HEK293 (cell line): ENCODE data around the gene NAAA.

Source experiments
- CTCF ChIA-PET: fragments of 350-600 bp; formaldehyde crosslinking; extraction: SDS; loops from one replicate; lab custom pipeline; 2021; ENCODE audit warnings: antibody characterized with exemption; lab: Yijun Ruan, JAX
- POLR2A ChIA-PET: fragments of 300-600 bp; formaldehyde crosslinking; extraction: SDS; loops from one replicate; lab custom pipeline; 2020; ENCODE audit warnings: antibody characterized with exemption, inconsistent platforms; lab: Yijun Ruan, JAX
- H3K27ac ChIP-seq: fragments of 200-500 bp; sonication (Bioruptor generic); 2 replicates; pipeline ENCODE4 v1.5.1; 2014; ENCODE audit warnings: low read depth, low read length, control low read depth, inconsistent platforms; ENCODE audit errors: extremely low read depth
- H3K36me3 ChIP-seq, 2 experiments: fragments of 200-500 bp in 1 of 2; sonication (Bioruptor generic) in 1 of 2; 1 replicate in 1 of 2; 2 replicates in 1 of 2; pipeline ENCODE4 v1.5.1; 2014 to 2017; ENCODE audit warnings: inconsistent platforms in 2 of 2, low read length in 2 of 2; ENCODE audit not compliant: control insufficient read depth in 2 of 2, insufficient read depth in 1 of 2
- H3K4me1 ChIP-seq: fragments of 200-500 bp; sonication (Bioruptor generic); 2 replicates; pipeline ENCODE4 v1.5.1; 2014; ENCODE audit warnings: mild to moderate bottlenecking, low read length, inconsistent platforms; ENCODE audit not compliant: control insufficient read depth, insufficient read depth
- H3K4me3 ChIP-seq: 2 replicates; pipeline ENCODE4 v1.5.1; 2011; ENCODE audit warnings: low read depth, mild to moderate bottlenecking, control low read depth, low read length, moderate library complexity
- H3K9me3 ChIP-seq: fragments of 200-500 bp; sonication (Bioruptor generic); 2 replicates; pipeline ENCODE4 v1.5.1; 2014; ENCODE audit warnings: low read depth, low read length, inconsistent platforms; ENCODE audit not compliant: control insufficient read depth, insufficient read depth
- BCL11A ChIP-seq: fragments of 450-650 bp; formaldehyde crosslinking; IDR thresholded peaks from 2 replicates; pipeline ENCODE4 v1.5.1; 2016; ENCODE audit warnings: low read depth, missing biosample characterization, missing genetic modification characterization
- GLIS2 ChIP-seq: fragments of 450-650 bp; formaldehyde crosslinking; IDR thresholded peaks from 2 replicates; pipeline ENCODE4 v1.5.1; 2016; ENCODE audit warnings: missing biosample characterization, missing genetic modification characterization
- KLF9 ChIP-seq: fragments of 450-650 bp; formaldehyde crosslinking; IDR thresholded peaks from 2 replicates; pipeline ENCODE4 v1.5.1; 2016; ENCODE audit warnings: missing biosample characterization, missing genetic modification characterization, low read depth
- OVOL3 ChIP-seq: fragments of 450-650 bp; formaldehyde crosslinking; IDR thresholded peaks from 2 replicates; pipeline ENCODE4 v1.5.1; 2016; ENCODE audit warnings: missing biosample characterization, missing genetic modification characterization
- PRDM4 ChIP-seq: fragments of 450-650 bp; formaldehyde crosslinking; IDR thresholded peaks from 2 replicates; pipeline ENCODE4 v1.5.1; 2017; ENCODE audit warnings: missing biosample characterization, missing genetic modification characterization
- PRDM6 ChIP-seq: fragments of 450-650 bp; formaldehyde crosslinking; IDR thresholded peaks from 2 replicates; pipeline ENCODE4 v1.5.1; 2017; ENCODE audit warnings: missing biosample characterization, missing genetic modification characterization
- REPIN1 ChIP-seq: fragments of 450-650 bp; formaldehyde crosslinking; IDR thresholded peaks from 2 replicates; pipeline ENCODE4 v1.5.1; 2017; ENCODE audit warnings: missing biosample characterization, missing genetic modification characterization, low read depth
- ZBTB7A ChIP-seq: fragments of 450-650 bp; formaldehyde crosslinking; IDR thresholded peaks from 2 replicates; pipeline ENCODE4 v1.5.1; 2016; ENCODE audit warnings: low read depth, missing biosample characterization, missing genetic modification characterization
- ZNF133 ChIP-seq: fragments of 450-650 bp; formaldehyde crosslinking; IDR thresholded peaks from 2 replicates; pipeline ENCODE4 v1.5.1; 2016; ENCODE audit warnings: missing biosample characterization, missing genetic modification characterization
- ZNF280C ChIP-seq: fragments of 450-650 bp; formaldehyde crosslinking; IDR thresholded peaks from 2 replicates; pipeline ENCODE4 v1.5.1; 2016; ENCODE audit warnings: missing biosample characterization, missing genetic modification characterization
- ZNF280D ChIP-seq: fragments of 450-650 bp; formaldehyde crosslinking; IDR thresholded peaks from 2 replicates; pipeline ENCODE4 v1.5.1; 2016; ENCODE audit warnings: missing biosample characterization, missing genetic modification characterization
- ZNF311 ChIP-seq: fragments of 450-650 bp; formaldehyde crosslinking; IDR thresholded peaks from 2 replicates; pipeline ENCODE4 v1.5.1; 2017; ENCODE audit warnings: missing biosample characterization, missing genetic modification characterization, borderline replicate concordance
- ZNF354C ChIP-seq: fragments of 450-650 bp; formaldehyde crosslinking; IDR thresholded peaks from 2 replicates; pipeline ENCODE4 v1.5.1; 2016; ENCODE audit warnings: missing biosample characterization, missing genetic modification characterization, low read depth, borderline replicate concordance
- ZNF37A ChIP-seq: fragments of 450-650 bp; IDR thresholded peaks from 2 replicates; pipeline ENCODE4 v1.5.1; 2018; ENCODE audit warnings: missing biosample characterization, missing genetic modification characterization
- ZNF843 ChIP-seq: fragments of 450-650 bp; formaldehyde crosslinking; IDR thresholded peaks from 2 replicates; pipeline ENCODE4 v1.5.1; 2016; ENCODE audit warnings: missing biosample characterization, missing genetic modification characterization
- TF ChIP-seq, protein P1 (sequence below): fragments of 450-650 bp; formaldehyde crosslinking; IDR thresholded peaks from 2 replicates; pipeline ENCODE4 v1.5.1; 2016; ENCODE audit warnings: missing biosample characterization, missing genetic modification characterization
- TF ChIP-seq, protein P2 (sequence below): fragments of 450-650 bp; formaldehyde crosslinking; conservative IDR thresholded peaks from 2 replicates; pipeline ENCODE4 v1.5.1; 2016; ENCODE audit warnings: low read depth, missing biosample characterization, missing genetic modification characterization

NAAA gene

DNA sequence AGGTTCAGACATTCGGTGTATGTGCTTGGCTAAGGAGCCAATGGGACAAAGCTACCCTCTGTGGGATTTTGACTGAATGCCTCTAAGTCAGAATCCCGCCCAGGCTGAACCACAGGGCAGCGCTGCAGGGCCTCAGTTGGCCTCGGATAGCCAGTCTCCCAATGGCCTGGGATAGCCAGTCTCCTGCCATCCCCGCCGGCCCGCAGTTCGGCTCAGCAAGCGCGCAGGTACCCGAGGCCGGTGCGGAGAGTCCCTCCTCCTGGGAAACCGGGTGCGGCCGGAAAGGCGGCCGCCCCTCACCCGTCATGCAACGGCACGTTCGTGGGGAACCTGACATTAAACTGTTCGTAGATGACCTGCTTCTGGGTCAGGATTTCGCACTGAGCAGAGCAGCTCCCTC lies 54.7 kb downstream of the NAAA start (continued):
- TF ChIP-seq OVOL3 (tag by site-specific recombination) (no peak), KLF9 (no peak), ZBTB7A (tag by site-specific recombination) (no peak), ZNF354C (tag by site-specific recombination) (no peak)

DNA sequence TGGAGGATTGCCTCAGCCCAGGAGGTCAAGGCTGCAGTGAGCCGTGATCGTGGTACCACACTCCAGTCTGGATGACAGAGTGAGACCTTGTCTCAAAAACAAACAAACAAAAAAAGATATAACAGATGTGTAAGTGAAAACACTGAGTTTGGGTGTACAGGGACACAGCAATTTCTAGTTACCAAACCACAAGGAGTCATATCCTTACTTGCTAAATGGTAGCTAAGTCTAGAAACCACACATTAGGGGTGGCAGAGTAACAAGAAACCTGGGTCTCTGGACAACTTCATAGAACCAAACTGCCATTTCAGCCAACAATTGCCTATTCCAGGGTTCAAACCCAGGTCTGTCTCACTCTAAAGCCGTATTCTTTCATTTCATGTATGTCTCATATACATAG lies 59.3 kb downstream of the NAAA start:
- POLR2A ChIA-PET, result no interaction called here
- TF ChIP-seq ZNF133 (tag by site-specific recombination) (peak; percentile 25; the same call in 1 of the 2 replicates), ZNF280C (tag by site-specific recombination) (no peak)
- TF ChIP-seq, protein P1, sequence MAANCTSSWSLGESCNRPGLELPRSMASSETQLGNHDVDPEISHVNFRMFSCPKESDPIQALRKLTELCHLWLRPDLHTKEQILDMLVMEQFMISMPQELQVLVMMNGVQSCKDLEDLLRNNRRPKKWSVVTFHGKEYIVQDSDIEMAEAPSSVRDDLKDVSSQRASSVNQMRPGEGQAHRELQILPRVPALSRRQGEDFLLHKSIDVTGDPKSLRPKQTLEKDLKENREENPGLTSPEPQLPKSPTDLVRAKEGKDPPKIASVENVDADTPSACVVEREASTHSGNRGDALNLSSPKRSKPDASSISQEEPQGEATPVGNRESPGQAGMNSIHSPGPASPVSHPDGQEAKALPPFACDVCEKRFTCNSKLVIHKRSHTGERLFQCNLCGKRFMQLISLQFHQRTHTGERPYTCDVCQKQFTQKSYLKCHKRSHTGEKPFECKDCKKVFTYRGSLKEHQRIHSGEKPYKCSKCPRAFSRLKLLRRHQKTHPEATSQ, result no peak
- CTCF ChIA-PET, result interaction anchor here (0.7 to 1.2 kb wide), 2 partner anchors 11 to 24 kb away, joined by 3 read pairs; no protein-coding TSS in a partner anchor

DNA sequence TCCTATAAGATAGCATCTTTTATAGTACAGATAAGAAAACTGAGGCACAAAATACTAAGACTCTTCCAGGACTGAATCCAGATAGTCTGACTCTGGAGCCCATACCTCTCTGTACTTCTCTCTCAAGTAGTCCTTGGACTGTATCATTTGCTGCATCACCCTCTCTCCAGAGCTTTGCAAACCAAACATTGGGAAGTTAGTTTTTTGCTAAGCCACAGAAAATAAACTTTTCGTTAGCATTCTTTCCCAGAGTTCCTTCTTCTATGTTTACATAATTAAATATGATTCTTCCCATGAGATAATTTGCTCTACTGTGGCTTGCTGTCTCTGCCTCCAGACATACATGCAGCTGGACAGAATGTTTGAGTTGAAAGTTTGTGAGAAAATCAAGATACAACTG lies 60.5 kb downstream of the NAAA start:
- ChIA-PET CTCF (no interaction called here), POLR2A (no interaction called here)
- Histone ChIP-seq H3K9me3 (no peaks in the 10 kb centered on the region), H3K4me3 (no peak overlapping the region), H3K36me3 (no peaks in the 10 kb centered on the region), H3K4me1 (no peaks in the 10 kb centered on the region), H3K27ac (no peak overlapping the region)
- TF ChIP-seq ZNF37A (tag by site-specific recombination) (no peak), PRDM4 (no peak), ZNF280D (no peak), ZNF843 (tag by site-specific recombination) (no peak), BCL11A (tag by site-specific recombination) (no peak), GLIS2 (tag by site-specific recombination) (no peak), ZNF311 (tag by site-specific recombination) (no peak), REPIN1 (tag by site-specific recombination) (no peak), PRDM6 (tag by site-specific recombination) (no peak)
- TF ChIP-seq, protein P2, sequence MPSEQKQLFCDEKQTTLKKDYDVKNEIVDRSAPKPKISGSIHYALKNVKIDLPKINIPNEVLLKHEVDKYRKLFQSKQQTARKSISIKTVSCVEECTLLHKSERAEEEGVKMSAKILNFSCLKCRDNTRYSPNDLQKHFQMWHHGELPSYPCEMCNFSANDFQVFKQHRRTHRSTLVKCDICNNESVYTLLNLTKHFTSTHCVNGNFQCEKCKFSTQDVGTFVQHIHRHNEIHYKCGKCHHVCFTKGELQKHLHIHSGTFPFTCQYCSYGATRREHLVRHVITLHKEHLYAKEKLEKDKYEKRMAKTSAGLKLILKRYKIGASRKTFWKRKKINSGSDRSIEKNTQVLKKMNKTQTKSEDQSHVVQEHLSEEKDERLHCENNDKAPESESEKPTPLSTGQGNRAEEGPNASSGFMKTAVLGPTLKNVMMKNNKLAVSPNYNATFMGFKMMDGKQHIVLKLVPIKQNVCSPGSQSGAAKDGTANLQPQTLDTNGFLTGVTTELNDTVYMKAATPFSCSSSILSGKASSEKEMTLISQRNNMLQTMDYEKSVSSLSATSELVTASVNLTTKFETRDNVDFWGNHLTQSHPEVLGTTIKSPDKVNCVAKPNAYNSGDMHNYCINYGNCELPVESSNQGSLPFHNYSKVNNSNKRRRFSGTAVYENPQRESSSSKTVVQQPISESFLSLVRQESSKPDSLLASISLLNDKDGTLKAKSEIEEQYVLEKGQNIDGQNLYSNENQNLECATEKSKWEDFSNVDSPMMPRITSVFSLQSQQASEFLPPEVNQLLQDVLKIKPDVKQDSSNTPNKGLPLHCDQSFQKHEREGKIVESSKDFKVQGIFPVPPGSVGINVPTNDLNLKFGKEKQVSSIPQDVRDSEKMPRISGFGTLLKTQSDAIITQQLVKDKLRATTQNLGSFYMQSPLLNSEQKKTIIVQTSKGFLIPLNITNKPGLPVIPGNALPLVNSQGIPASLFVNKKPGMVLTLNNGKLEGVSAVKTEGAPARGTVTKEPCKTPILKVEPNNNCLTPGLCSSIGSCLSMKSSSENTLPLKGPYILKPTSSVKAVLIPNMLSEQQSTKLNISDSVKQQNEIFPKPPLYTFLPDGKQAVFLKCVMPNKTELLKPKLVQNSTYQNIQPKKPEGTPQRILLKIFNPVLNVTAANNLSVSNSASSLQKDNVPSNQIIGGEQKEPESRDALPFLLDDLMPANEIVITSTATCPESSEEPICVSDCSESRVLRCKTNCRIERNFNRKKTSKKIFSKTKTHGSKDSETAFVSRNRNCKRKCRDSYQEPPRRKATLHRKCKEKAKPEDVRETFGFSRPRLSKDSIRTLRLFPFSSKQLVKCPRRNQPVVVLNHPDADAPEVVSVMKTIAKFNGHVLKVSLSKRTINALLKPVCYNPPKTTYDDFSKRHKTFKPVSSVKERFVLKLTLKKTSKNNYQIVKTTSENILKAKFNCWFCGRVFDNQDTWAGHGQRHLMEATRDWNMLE (tag by site-specific recombination), result no peak

More for the DNA sequence above, 59.3 kb downstream of the NAAA start:
- Histone ChIP-seq H3K4me3 (no peak overlapping the region), H3K36me3 (no peaks in the 10 kb centered on the region), H3K4me1 (no peaks in the 10 kb centered on the region), H3K27ac (no peak overlapping the region), H3K9me3 (no peaks in the 10 kb centered on the region)
